ENCODE measurements around the gene SLC35D1. TPM values are rescaled to one million over a fixed set of nuclear protein-coding genes. Genes with fewer than 3 reads are reported as not detected.

SLC35D1 gene
- total RNA-seq, 1 donor from 2014 or later = 3.1 TPM

Other genes starting within 250 kb of the SLC35D1 start
- 13.5 TPM for gene DNAI4, start 129.3 kb downstream of the SLC35D1 start, total RNA-seq
- 15.2 TPM for gene MIER1, start 129.2 kb downstream of the SLC35D1 start, total RNA-seq
- not detected for gene C1orf141, start 80.8 kb upstream of the SLC35D1 start, total RNA-seq
- not detected for gene IL23R, start 112.3 kb upstream of the SLC35D1 start, total RNA-seq

Measured in Right ventricle myocardium superior (tissue), 1 donor.